Hematopoietic multipotent progenitor cell treated with erythropoietin and hydrocortisone succinate and interleukin-3 and kit ligand, for 6 days (in vitro differentiated cells): Measurements from ENCODE around the gene CST7.

Experiments used
- DNase-seq: peaks from one replicate; pipeline ENCODE4 v3.0.0-alpha.2; 2015

CST7 gene

GRCh38 chr20:24951536-24952083, 2.5 kb downstream of the CST7 start:
- DNase-seq: peak; percentile 57

- peak; percentile 8 for DNase-seq
Measured at GRCh38 chr20:24952376-24953208, 3.5 kb downstream of the CST7 start.

- DNase-seq: no peak
Measured at GRCh38 chr20:24953209-24953575, 4.1 kb downstream of the CST7 start.

- no peak for DNase-seq
Measured at GRCh38 chr20:24953621-24954133, 4.6 kb downstream of the CST7 start.

- no peak for DNase-seq
Measured at GRCh38 chr20:24954151-24954550, 5.1 kb downstream of the CST7 start.

- no peak for DNase-seq
Measured at GRCh38 chr20:24954566-24954965, 5.5 kb downstream of the CST7 start.

- DNase-seq: no peak
Measured at GRCh38 chr20:24955045-24955444, 6.0 kb downstream of the CST7 start.

GRCh38 chr20:24956001-24956841, 7.2 kb downstream of the CST7 start:
- no peak for DNase-seq

GRCh38 chr20:24957326-24958016, 8.4 kb downstream of the CST7 start:
- DNase-seq: no peak

GRCh38 chr20:24958506-24959385, 9.7 kb downstream of the CST7 start:
- no peak for DNase-seq

- no peak for DNase-seq
Measured at GRCh38 chr20:24959591-24960301, 10.7 kb downstream of the CST7 start.

- DNase-seq: no peak
Measured at GRCh38 chr20:24960302-24960801, 11.3 kb downstream of the CST7 start.

GRCh38 chr20:24960861-24961260, 11.8 kb downstream of the CST7 start:
- DNase-seq: no peak

- DNase-seq: no peak
Measured at GRCh38 chr20:24961384-24962181, 12.5 kb downstream of the CST7 start.

GRCh38 chr20:24962182-24962492, 13.1 kb downstream of the CST7 start:
- DNase-seq: no peak

GRCh38 chr20:24962510-24962909, 13.4 kb downstream of the CST7 start:
- DNase-seq: no peak

GRCh38 chr20:24963672-24964505, 14.8 kb downstream of the CST7 start:
- DNase-seq: no peak

- no peak for DNase-seq
Measured at GRCh38 chr20:24964506-24964840, 15.4 kb downstream of the CST7 start.
